ENCODE results near the gene PIK3R5.

DNA sequence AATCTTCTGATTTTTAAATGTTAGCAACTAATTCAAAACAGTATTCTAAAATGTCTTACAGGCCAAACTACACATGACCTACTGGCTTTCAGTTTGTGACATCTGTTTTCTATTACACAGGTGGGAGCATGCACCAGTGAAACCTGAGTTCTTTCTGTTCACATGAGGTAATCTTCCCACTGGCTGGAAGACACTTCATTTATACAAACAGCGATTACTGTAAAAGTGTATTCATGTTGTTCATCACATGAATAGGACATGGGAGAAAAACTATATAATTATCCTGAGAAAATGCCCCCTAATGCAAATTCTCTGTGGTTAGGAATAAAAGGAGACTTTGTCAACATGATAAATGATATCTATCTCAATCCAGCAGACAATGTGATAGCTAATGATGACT lies 11.1 kb upstream of the PIK3R5 start:
- no peak for TF ChIP-seq POLR2A (IDR thresholded peaks at IDR 0.05)
- TF ChIP-seq, protein P1, sequence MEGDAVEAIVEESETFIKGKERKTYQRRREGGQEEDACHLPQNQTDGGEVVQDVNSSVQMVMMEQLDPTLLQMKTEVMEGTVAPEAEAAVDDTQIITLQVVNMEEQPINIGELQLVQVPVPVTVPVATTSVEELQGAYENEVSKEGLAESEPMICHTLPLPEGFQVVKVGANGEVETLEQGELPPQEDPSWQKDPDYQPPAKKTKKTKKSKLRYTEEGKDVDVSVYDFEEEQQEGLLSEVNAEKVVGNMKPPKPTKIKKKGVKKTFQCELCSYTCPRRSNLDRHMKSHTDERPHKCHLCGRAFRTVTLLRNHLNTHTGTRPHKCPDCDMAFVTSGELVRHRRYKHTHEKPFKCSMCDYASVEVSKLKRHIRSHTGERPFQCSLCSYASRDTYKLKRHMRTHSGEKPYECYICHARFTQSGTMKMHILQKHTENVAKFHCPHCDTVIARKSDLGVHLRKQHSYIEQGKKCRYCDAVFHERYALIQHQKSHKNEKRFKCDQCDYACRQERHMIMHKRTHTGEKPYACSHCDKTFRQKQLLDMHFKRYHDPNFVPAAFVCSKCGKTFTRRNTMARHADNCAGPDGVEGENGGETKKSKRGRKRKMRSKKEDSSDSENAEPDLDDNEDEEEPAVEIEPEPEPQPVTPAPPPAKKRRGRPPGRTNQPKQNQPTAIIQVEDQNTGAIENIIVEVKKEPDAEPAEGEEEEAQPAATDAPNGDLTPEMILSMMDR (IDR thresholded peaks at IDR 0.05 in 4 of 5, conservative IDR thresholded peaks at IDR 0.05 in 1 of 5) = no peak
